ENCODE results near the gene SRPK2.
A peak's percentile ranks its signal among the peaks of the same experiment; 100 is the strongest.
"Not testable (repeated sequence)": the region's sequence is repeated elsewhere in the genome, so short reads cannot be mapped to it uniquely, and the experiment has no call there.

Gene SRPK2

GRCh38 chr7:105267244-105267643 lies 121.5 kb downstream of the SRPK2 start:
- DNase-seq (ENCODE audit: low spot score) = peak; percentile 16

- no peak for DNase-seq (ENCODE audit: low spot score)
Observed at GRCh38 chr7:105264707-105265106, 124.0 kb downstream of the SRPK2 start.

- no peak for DNase-seq (ENCODE audit: low spot score)
Observed at GRCh38 chr7:105261689-105262088, 127.0 kb downstream of the SRPK2 start.

GRCh38 chr7:105260201-105260871 lies 128.4 kb downstream of the SRPK2 start:
- DNase-seq (ENCODE audit: low spot score) = not testable (repeated sequence)

- not testable (repeated sequence) for DNase-seq (ENCODE audit: low spot score)
Observed at GRCh38 chr7:105258919-105259318, 129.8 kb downstream of the SRPK2 start.

- DNase-seq (ENCODE audit: low spot score) = no peak
Observed at GRCh38 chr7:105257338-105257737, 131.4 kb downstream of the SRPK2 start.

- no peak for DNase-seq (ENCODE audit: low spot score)
Observed at GRCh38 chr7:105256761-105257231, 131.9 kb downstream of the SRPK2 start.

GRCh38 chr7:105250706-105251105 lies 138.0 kb downstream of the SRPK2 start:
- no peak for DNase-seq (ENCODE audit: low spot score)

GRCh38 chr7:105250239-105250638 lies 138.5 kb downstream of the SRPK2 start:
- DNase-seq (ENCODE audit: low spot score) = no peak

- no peak for DNase-seq (ENCODE audit: low spot score)
Observed at GRCh38 chr7:105249216-105249615, 139.5 kb downstream of the SRPK2 start.

GRCh38 chr7:105246679-105247078 lies 142.0 kb downstream of the SRPK2 start:
- no peak for DNase-seq (ENCODE audit: low spot score)

GRCh38 chr7:105246256-105246655 lies 142.5 kb downstream of the SRPK2 start:
- DNase-seq (ENCODE audit: low spot score) = no peak

GRCh38 chr7:105245398-105246114 lies 143.2 kb downstream of the SRPK2 start:
- DNase-seq (ENCODE audit: low spot score) = no peak

- no peak for DNase-seq (ENCODE audit: low spot score)
Observed at GRCh38 chr7:105244594-105244993, 144.1 kb downstream of the SRPK2 start.

- DNase-seq (ENCODE audit: low spot score) = no peak
Observed at GRCh38 chr7:105241198-105241597, 147.5 kb downstream of the SRPK2 start.

GRCh38 chr7:105238198-105238765 lies 150.4 kb downstream of the SRPK2 start:
- DNase-seq (ENCODE audit: low spot score) = no peak

- DNase-seq (ENCODE audit: low spot score) = no peak
Observed at GRCh38 chr7:105234886-105235285, 153.8 kb downstream of the SRPK2 start.

- not testable (repeated sequence) for DNase-seq (ENCODE audit: low spot score)
Observed at GRCh38 chr7:105232829-105233291, 155.9 kb downstream of the SRPK2 start.

GRCh38 chr7:105230486-105230885 lies 158.2 kb downstream of the SRPK2 start:
- DNase-seq (ENCODE audit: low spot score) = no peak

- no peak for DNase-seq (ENCODE audit: low spot score)
Observed at GRCh38 chr7:105229641-105230040, 159.1 kb downstream of the SRPK2 start.

- DNase-seq (ENCODE audit: low spot score) = no peak
Observed at GRCh38 chr7:105228555-105228954, 160.2 kb downstream of the SRPK2 start.

- DNase-seq (ENCODE audit: low spot score) = no peak
Observed at GRCh38 chr7:105227391-105227790, 161.3 kb downstream of the SRPK2 start.
